Mucosa of descending colon (tissue), 3 donors: ENCODE measurements around the gene CNOT6. TPM values are rescaled to one million over a fixed set of nuclear protein-coding genes. Genes with fewer than 3 reads are reported as not detected.
A peak's percentile ranks its signal among the peaks of the same experiment; 100 is the strongest.

Experiments used
- ATAC-seq: fragments of 200-7000 bp; cut with Tn5 transposase; one replicate; pipeline ENCODE4 v1.9.1; 2020; ENCODE audit warnings: mild to moderate bottlenecking, moderate library complexity
- DNase-seq, 3 donors: peaks; one replicate each; pipeline ENCODE4 v3.0.0-alpha.2; 2020
- H3K36me3 ChIP-seq: fragments of 200-600 bp; one replicate; pipeline ENCODE4 v1.8.0; 2021; ENCODE audit warnings: low read depth, mild to moderate bottlenecking
- H3K4me1 ChIP-seq: fragments of 200-600 bp; one replicate; pipeline ENCODE4 v1.8.0; 2021; ENCODE audit warnings: low read depth, mild to moderate bottlenecking
- H3K4me3 ChIP-seq: fragments of 200-600 bp; one replicate; pipeline ENCODE4 v1.8.0; 2021; ENCODE audit warnings: mild to moderate bottlenecking
- H3K9me3 ChIP-seq: fragments of 200-600 bp; one replicate; pipeline ENCODE4 v1.8.0; 2021; ENCODE audit warnings: mild to moderate bottlenecking
- intact Hi-C, 2 donors: fragments of 100-400 bp; cut with DNase I in 1 of 2; cut with micrococcal nuclease in 1 of 2; formaldehyde crosslinking; loops; one replicate each; pipeline versions ENCODE4 v1.11.0 to v1.11.1; 2022; cut with DNase I, micrococcal nuclease
- total RNA-seq, 3 donors: library from RNA; stranded (reverse); fragmentation: NEBNext Ultra II Directional in 2 of 3; extraction: Animal tissue kit (Norgen Biotek cat#: 25700) in 2 of 3; gene quantifications; one replicate each; pipeline versions ENCODE4 v1.2.1 to v1.2.4, GENCODE V29; 2021 to 2023
- TF ChIP-seq, protein P1 (sequence below): fragments of 200-600 bp; IDR thresholded peaks from one replicate; pipeline ENCODE4 v1.8.0; 2022; ENCODE audit warnings: antibody characterized with exemption, mild to moderate bottlenecking
- donor health status: DM: no; HTN: no; CAD: no; lungs with moderate emphysema.
- donor health status: DM: no; HTN: no; CAD: no.
- donor health status: DM: no; HTN: yes; CAD: no.

The CNOT6 gene
- total RNA-seq, 3 donors from 2014 or later, result 20.9 to 33.7 (median 25.2) TPM

DNA sequence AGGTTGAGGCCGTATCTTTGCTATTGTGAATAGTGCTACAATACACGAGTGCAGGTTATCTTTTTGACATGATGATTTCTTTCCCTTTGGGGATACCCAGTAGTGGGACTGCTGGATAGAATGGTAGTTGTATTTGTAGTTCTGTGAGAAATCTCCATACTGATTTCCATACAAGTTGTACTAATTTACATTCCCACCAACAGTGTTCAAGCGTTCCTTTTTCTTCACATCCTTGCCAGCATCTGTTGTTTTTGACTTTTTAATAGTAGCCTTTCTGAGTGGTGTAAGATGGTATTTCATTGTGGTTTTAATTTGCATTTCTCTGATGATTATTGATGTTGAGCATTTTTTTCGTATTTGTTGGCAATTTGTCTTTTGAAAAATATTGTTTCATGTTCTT lies 41.4 kb downstream of the CNOT6 start:
- Histone ChIP-seq H3K4me1 (no peaks in the 10 kb centered on the region), H3K36me3 (no peaks in the 10 kb centered on the region), H3K9me3 (no peaks in the 10 kb centered on the region), H3K4me3 (no peak overlapping the region)
- no peak for ATAC-seq
- TF ChIP-seq, protein P1, sequence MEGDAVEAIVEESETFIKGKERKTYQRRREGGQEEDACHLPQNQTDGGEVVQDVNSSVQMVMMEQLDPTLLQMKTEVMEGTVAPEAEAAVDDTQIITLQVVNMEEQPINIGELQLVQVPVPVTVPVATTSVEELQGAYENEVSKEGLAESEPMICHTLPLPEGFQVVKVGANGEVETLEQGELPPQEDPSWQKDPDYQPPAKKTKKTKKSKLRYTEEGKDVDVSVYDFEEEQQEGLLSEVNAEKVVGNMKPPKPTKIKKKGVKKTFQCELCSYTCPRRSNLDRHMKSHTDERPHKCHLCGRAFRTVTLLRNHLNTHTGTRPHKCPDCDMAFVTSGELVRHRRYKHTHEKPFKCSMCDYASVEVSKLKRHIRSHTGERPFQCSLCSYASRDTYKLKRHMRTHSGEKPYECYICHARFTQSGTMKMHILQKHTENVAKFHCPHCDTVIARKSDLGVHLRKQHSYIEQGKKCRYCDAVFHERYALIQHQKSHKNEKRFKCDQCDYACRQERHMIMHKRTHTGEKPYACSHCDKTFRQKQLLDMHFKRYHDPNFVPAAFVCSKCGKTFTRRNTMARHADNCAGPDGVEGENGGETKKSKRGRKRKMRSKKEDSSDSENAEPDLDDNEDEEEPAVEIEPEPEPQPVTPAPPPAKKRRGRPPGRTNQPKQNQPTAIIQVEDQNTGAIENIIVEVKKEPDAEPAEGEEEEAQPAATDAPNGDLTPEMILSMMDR, result no peak
- intact Hi-C loops, result no loop called here
- no peak for DNase-seq

DNA sequence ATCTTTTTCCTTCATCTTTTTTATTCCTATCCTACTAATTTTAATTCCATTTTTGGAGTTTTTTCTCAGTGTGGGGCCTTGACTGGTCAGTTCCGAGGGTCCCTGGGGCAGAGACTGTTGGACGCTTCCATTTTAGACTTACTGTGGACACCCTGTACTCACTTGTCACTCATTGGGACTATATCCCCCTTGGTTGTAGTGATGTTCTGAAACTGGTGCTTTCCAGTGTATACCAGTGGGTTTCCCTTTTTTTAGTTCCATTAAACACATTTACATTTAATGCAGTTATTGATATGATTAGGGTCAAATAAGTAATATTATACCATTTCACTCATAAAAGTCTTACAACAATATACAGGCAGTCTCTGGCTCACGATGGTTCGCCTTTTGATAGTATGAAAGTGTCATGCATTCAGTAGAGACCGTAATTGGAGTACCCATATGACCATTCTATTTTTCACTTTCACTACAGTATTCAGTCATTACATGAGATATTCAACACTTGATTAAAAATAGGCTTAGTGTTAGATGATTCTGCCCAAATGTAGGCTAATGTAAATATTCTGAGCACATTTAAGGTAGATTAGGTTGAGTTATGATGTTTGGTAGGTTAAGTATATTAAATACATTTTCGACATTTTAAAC lies 46.0 kb downstream of the CNOT6 start:
- Histone ChIP-seq H3K4me3 (no peak overlapping the region), H3K9me3 (no peaks in the 10 kb centered on the region), H3K4me1 (no peaks in the 10 kb centered on the region), H3K36me3 (no peaks in the 10 kb centered on the region)
- intact Hi-C loops, result no loop called here
- DNase-seq, result no peak
- ATAC-seq, result no peak
- TF ChIP-seq, protein P1, result no peak

DNA sequence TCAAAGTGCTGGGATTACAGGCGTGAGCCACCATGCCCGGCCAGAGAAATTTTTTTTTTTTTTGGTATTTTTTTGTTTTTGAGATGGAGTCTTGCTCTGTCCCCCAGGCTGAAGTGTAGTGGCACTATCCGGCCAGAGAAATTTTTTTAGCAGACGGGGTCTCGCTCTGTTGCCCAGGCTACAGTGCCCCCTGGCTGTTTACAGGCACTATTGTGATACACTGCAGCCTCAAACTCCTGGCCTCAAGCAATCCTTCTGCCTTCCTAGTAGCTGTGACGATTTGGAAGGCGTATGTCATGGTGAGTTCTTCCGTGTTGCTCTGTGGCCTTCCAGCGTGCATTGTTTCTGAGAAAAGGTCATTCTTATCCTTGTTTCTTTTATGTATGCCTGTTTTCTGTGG lies 47.5 kb downstream of the CNOT6 start:
- Histone ChIP-seq H3K4me3 (no peak overlapping the region), H3K9me3 (no peaks in the 10 kb centered on the region), H3K4me1 (no peaks in the 10 kb centered on the region), H3K36me3 (no peaks in the 10 kb centered on the region)
- intact Hi-C loops, result no loop called here
- DNase-seq (no peak), ATAC-seq (no peak)
- TF ChIP-seq, protein P1, result no peak

DNA sequence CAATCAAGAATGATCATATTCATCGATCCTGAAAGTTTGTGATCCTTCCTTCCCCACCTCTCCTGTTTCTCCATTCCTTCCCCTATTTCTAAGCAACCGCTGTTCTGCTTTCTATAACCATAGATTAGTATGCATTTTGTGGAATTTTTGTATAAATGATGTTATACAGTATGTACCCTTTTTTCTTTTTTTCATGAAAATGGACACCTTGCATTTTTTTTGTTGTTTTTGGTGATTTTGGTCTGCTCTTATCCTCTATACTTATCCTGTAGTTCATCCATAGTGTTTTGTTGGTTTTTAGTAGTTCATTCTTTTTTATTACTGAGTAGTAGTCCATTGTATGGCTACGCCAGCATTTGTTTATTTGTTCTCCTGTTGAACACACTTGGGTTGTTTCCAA lies 51.1 kb downstream of the CNOT6 start:
- Histone ChIP-seq H3K4me3 (no peak overlapping the region), H3K9me3 (no peaks in the 10 kb centered on the region), H3K4me1 (no peaks in the 10 kb centered on the region), H3K36me3 (no peaks in the 10 kb centered on the region)
- TF ChIP-seq, protein P1, result no peak
- DNase-seq (no peak), ATAC-seq (no peak)
- intact Hi-C loops, result no loop called here

DNA sequence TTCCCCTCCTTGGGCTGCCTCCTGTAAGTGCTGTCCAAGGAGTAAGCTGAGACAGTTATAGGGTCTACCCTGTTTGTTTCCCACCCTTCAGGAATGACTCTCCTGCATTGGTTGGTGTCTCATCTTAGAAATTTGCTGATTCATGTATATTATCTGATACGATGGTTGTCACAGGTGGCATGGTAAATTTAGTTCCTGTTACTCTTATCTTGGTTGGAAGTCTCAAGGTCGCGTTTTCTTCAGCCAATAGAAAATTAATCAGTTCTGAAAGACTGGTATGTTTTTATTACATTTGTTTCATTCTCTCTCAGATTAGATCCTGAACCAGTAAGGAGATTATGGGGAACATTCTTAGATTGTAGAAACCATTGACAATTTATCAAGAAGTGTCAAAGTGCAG lies 54.4 kb downstream of the CNOT6 start:
- intact Hi-C loops, result no loop called here
- no peak overlapping the region for H3K4me3 ChIP-seq
- no peaks in the 10 kb centered on the region for H3K36me3 ChIP-seq
- no peaks in the 10 kb centered on the region for H3K9me3 ChIP-seq
- no peak for DNase-seq
- H3K4me1 ChIP-seq, result no peaks in the 10 kb centered on the region
- peak; percentile 50 for ATAC-seq
- TF ChIP-seq, protein P1, result no peak

DNA sequence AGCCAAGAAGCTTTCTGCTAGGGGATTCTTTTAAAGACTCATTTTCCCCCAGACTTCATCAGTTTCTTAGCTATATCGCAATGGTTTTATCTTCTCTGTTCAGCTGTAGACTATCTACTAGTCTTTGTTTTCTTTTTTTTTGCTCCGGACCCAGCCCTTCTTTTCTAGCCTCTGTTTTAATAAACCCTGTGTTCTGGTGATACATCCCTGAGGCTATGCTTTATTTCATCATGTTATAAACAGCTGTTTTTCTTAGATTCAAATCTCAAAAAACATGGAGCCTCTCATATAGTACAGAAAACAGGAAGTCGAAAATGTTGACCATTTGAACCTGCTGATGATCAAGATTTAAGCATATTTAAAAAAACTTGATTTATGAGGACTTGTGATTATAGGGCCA lies 59.4 kb downstream of the CNOT6 start:
- ATAC-seq (no peak), DNase-seq (no peak)
- intact Hi-C loops, result no loop called here
- Histone ChIP-seq H3K4me3 (no peak overlapping the region), H3K4me1 (no peaks in the 10 kb centered on the region), H3K36me3 (no peaks in the 10 kb centered on the region), H3K9me3 (no peaks in the 10 kb centered on the region)
- TF ChIP-seq, protein P1, result no peak
